ENCODE measurements around the gene LRPAP1.

The LRPAP1 gene

DNA sequence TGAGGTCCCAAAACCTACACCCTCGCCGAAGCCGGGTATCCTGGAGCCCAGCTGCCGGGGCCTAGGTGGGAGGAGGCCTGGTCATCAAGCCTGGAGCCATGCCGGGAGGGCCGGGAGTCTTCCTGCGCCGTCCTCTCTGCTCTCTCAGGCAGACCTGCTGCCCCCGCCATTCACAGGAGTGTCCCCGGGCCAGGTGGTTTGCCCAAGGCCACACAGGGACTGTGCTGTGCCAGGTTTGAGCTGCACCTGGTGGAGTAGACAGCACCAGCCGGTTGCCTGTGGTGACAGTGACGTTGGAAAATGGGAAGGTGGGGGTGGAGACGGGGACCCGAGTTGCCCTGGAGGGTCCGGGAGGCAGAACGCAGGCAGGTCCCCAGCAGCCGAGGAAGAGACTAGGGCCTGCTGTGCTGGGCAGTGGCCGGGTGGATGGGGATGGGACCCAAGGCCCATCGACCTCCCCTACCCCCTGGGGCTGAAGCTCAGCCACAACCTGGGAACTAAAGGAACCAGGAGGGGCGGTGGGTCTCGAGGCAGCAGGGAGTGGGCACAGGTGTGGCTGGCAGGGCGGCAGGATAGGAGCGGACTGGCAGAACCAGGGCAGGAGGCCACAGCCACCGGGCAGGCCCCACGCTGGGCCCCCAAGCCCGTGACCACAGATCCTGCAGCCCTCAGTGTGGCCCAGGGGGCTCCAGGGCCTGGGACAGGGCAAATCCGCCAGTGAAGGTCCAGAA is 59.6 kb downstream of the LRPAP1 start:
- no peak overlapping the region for H3K4me2 ChIP-seq (ENCODE audit: low read depth, low read length, poor library complexity, severe bottlenecking)
- H4K20me1 ChIP-seq (ENCODE audit: insufficient read depth, low read length, poor library complexity, severe bottlenecking), result no peaks in the 10 kb centered on the region
- no peaks in the 10 kb centered on the region for H3K79me2 ChIP-seq (ENCODE audit: insufficient read depth, low read length)
- no peaks in the 10 kb centered on the region for H3F3A ChIP-seq (ENCODE audit: low read depth)
- H3K4me1 ChIP-seq (ENCODE audit: insufficient read depth, low read length, poor library complexity, severe bottlenecking), result no peaks in the 10 kb centered on the region
- H3K27me3 ChIP-seq (ENCODE audit: insufficient read depth, low read length, poor library complexity, severe bottlenecking), result no peaks in the 10 kb centered on the region
- TF ChIP-seq CTCF (conservative IDR thresholded peaks at IDR 0.05; ENCODE audit: low read length), result no peak
- no peak for TF ChIP-seq EZH2phosphoT487 (IDR thresholded peaks at IDR 0.05; ENCODE audit: borderline replicate concordance)
- H2AFZ ChIP-seq (ENCODE audit: low read length), result no peak overlapping the region
- no peaks in the 10 kb centered on the region for H3K9me3 ChIP-seq (ENCODE audit: insufficient read depth, low read depth, low read length)
- H3K4me3 ChIP-seq (ENCODE audit: low read length, poor library complexity, severe bottlenecking), result no peak overlapping the region
- no peak overlapping the region for H3K9ac ChIP-seq (ENCODE audit: low read depth, low read length, poor library complexity, severe bottlenecking)
- no peaks in the 10 kb centered on the region for H3K36me3 ChIP-seq (ENCODE audit: insufficient read depth, low read length)
- no peaks in the 10 kb centered on the region for H3K9me2 ChIP-seq (replicated peaks; ENCODE audit: low read depth, low read length)

DNA sequence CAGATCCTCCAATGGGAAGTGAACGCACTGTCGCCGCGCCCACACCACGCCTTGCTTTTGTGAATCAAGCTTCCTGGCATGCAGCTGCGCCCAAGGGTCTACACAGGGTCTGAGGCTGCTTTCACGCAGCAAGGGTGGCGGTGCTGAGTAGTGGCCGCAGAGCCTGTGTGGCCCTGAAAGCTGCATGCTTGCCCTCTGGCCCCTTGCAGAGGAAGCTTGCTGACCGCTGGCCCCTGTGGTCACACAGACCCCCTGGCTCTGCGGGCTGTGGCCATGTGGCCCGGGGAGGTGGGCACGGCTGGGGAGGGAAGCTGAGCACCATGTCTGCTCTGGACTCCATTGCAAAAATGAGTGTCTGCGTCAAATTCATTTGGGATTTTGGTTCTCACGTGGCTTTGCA is 60.3 kb downstream of the LRPAP1 start:
- H3K27me3 ChIP-seq (ENCODE audit: insufficient read depth, low read length, poor library complexity, severe bottlenecking), result no peaks in the 10 kb centered on the region
- H3K36me3 ChIP-seq (ENCODE audit: insufficient read depth, low read length), result no peaks in the 10 kb centered on the region
- no peaks in the 10 kb centered on the region for H3K4me1 ChIP-seq (ENCODE audit: insufficient read depth, low read length, poor library complexity, severe bottlenecking)
- no peaks in the 10 kb centered on the region for H3F3A ChIP-seq (ENCODE audit: low read depth)
- H3K9me3 ChIP-seq (ENCODE audit: insufficient read depth, low read depth, low read length), result no peaks in the 10 kb centered on the region
- H3K9me2 ChIP-seq (replicated peaks; ENCODE audit: low read depth, low read length), result no peaks in the 10 kb centered on the region
- H3K79me2 ChIP-seq (ENCODE audit: insufficient read depth, low read length), result no peaks in the 10 kb centered on the region
- no peak overlapping the region for H3K4me3 ChIP-seq (ENCODE audit: low read length, poor library complexity, severe bottlenecking)
- no peak for TF ChIP-seq CTCF (conservative IDR thresholded peaks at IDR 0.05; ENCODE audit: low read length)
- no peak for TF ChIP-seq EZH2phosphoT487 (IDR thresholded peaks at IDR 0.05; ENCODE audit: borderline replicate concordance)
- no peaks in the 10 kb centered on the region for H4K20me1 ChIP-seq (ENCODE audit: insufficient read depth, low read length, poor library complexity, severe bottlenecking)
- no peak overlapping the region for H3K9ac ChIP-seq (ENCODE audit: low read depth, low read length, poor library complexity, severe bottlenecking)
- no peak overlapping the region for H2AFZ ChIP-seq (ENCODE audit: low read length)
- H3K4me2 ChIP-seq (ENCODE audit: low read depth, low read length, poor library complexity, severe bottlenecking), result no peak overlapping the region

GRCh38 chr4:3471098-3471760 is 61.0 kb downstream of the LRPAP1 start:
- H3K4me3 ChIP-seq (ENCODE audit: low read length, poor library complexity, severe bottlenecking), result no peak overlapping the region
- no peaks in the 10 kb centered on the region for H3K9me3 ChIP-seq (ENCODE audit: insufficient read depth, low read depth, low read length)
- TF ChIP-seq CTCF (conservative IDR thresholded peaks at IDR 0.05; ENCODE audit: low read length), result no peak
- H3K79me2 ChIP-seq (ENCODE audit: insufficient read depth, low read length), result no peaks in the 10 kb centered on the region
- H4K20me1 ChIP-seq (ENCODE audit: insufficient read depth, low read length, poor library complexity, severe bottlenecking), result no peaks in the 10 kb centered on the region
- H3K27me3 ChIP-seq (ENCODE audit: insufficient read depth, low read length, poor library complexity, severe bottlenecking), result no peaks in the 10 kb centered on the region
- H3K9me2 ChIP-seq (replicated peaks; ENCODE audit: low read depth, low read length), result no peaks in the 10 kb centered on the region
- H3K36me3 ChIP-seq (ENCODE audit: insufficient read depth, low read length), result no peaks in the 10 kb centered on the region
- no peaks in the 10 kb centered on the region for H3K4me1 ChIP-seq (ENCODE audit: insufficient read depth, low read length, poor library complexity, severe bottlenecking)
- H3F3A ChIP-seq (ENCODE audit: low read depth), result no peaks in the 10 kb centered on the region
- H3K4me2 ChIP-seq (ENCODE audit: low read depth, low read length, poor library complexity, severe bottlenecking), result no peak overlapping the region
- no peak overlapping the region for H2AFZ ChIP-seq (ENCODE audit: low read length)
- no peak overlapping the region for H3K9ac ChIP-seq (ENCODE audit: low read depth, low read length, poor library complexity, severe bottlenecking)
